Right renal cortex interstitium (tissue), 3 donors: ENCODE results near the gene RNF7. TPM values are rescaled to one million over a fixed set of nuclear protein-coding genes. Genes with fewer than 3 reads are reported as not detected.
"Not testable (repeated sequence)": the region's sequence is repeated elsewhere in the genome, so short reads cannot be mapped to it uniquely, and the experiment has no call there.

ENCODE experiments used
- DNase-seq, 3 donors: peaks; one replicate each; pipeline ENCODE4 v3.0.0-alpha.2; 2013; ENCODE audit warnings: low read depth in 3 of 3, low spot score in 2 of 3
- polyA plus RNA-seq, 3 donors: library from polyadenylated mRNA; unstranded; fragments of 120-200 nt; gene quantifications; one replicate each; pipeline ENCODE4 v1.2.1, GENCODE V29; 2013; ENCODE audit not compliant: insufficient read length in 3 of 3

RNF7 gene
- polyA plus RNA-seq, result 100 to 1,000 TPM; 111 to 131 (median 128) TPM

GRCh38 chr3:141738022-141738890 lies at the start of gene RNF7:
RNF7 (plus strand) TSS chr3:141738298; CDS start chr3:141738342, 44 bp downstream.
- DNase-seq, result peak; percentile 86 to 89 (median 87)

- no peak for DNase-seq
These were observed 47.5 kb upstream of the RNF7 start for GRCh38 chr3:141690431-141691072.

DNA sequence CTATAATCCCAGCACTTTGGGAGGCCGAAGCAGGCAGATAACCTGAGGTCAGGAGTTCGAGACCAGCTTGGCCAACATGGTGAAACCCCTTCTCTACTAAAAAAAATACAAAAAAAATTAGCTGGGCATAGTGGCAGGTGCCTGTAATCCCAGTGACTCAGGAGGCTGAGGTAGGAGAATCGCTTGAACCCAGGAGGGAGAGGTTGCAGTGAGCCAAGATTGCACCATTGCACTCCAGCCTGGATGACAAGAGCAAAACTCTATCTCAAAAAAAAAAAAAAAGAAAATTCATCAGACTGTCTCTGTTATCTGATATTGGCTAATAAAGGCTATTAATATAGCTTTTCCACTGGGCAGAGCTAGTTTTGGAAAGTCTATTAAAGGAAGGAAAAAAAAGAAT lies 46.6 kb upstream of the RNF7 start:
- DNase-seq, result not testable (repeated sequence)

DNA sequence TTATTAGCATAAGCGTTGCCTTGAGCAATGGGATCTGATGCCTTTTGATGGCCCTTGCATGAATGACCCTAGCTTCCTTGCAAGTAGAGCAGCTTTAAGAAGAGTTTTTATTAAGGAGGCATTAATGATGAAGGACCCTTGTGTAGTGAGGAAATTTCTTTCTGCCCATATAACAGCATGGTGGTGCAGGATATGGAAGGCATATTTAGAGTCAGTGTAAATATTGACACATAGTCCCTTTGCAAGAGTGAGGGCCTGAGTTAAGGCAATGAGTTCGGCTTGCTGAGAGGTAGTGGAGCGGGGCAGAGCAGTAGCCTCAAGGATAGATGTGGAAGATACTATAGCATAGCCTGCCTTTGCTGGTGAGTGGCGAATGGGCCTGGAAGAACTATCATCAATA lies 45.1 kb upstream of the RNF7 start:
- DNase-seq, result not testable (repeated sequence)

DNA sequence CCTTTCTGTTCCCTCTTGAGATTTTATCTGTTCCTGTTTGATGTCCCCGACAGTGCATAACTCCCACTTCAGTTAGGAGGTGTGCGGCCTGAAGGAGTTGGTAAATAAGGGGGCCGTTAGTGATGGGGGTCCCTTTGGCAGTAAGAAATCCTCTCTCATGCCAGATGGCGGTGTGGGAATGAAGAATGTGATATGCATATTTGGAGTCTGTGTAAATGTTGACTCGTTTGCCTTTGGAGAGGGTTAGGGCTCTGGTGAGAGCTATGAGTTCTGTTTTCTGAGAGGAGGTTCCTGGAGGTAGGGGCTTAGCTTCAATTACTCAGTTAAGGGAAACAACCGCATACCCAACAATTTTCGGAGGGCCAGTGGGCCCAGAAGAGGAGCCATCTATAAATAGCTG lies 38.8 kb upstream of the RNF7 start:
- DNase-seq, result no peak

GRCh38 chr3:141699897-141700296 lies 38.2 kb upstream of the RNF7 start:
- DNase-seq, result no peak

DNA sequence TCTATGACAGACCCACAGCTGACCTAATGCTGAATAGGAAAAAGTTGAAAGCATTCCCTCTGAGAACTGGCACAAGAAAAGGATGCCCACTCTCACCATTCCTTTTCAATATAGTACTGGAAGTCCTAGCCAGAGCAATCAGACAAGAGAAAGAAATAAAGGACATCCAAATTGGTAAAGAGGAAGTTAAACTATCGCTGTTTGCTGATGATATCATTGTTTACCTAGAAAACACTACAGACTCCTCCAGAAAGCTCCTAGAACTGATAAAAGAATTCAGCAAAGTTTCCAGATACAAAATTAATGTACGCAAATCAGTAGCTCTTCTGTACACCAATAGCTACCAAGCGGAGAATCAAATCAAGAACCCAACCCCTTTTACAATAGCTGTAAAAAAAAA lies 34.7 kb upstream of the RNF7 start:
- DNase-seq, result not testable (repeated sequence)

GRCh38 chr3:141707741-141708203 lies 30.3 kb upstream of the RNF7 start:
- no peak for DNase-seq

GRCh38 chr3:141708367-141708766 lies 29.7 kb upstream of the RNF7 start:
- DNase-seq, result no peak

DNA sequence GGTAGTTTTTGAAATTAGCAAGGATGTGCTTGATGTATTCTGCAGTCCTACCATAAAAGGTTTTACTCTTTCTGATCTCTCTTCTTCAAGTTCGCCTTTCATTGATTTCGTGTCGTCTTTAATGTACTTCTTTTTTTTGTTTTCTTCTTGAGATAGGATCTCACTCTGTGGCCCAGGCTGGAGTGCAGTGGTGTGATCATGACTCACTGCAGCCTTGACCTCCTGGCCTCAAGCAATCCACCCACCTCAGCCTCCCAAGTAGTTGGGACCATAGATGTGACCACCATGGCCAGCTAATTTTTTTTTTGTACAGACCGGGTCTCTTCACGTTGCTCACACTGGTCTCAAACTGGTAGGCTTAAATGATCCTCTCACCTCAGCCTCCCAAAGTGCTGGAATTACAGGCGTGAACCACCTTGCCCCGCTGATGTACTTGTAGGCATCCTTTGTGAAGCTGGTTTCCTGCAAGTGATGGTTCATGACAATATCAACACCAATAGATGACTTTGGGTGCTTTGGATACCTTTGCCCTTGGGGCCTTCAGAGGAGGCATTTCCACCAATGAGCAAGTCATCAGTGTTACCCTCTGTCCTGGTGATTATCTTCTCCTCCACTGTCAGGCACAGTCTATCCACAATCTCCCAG lies 28.9 kb upstream of the RNF7 start:
- no peak for DNase-seq

DNA sequence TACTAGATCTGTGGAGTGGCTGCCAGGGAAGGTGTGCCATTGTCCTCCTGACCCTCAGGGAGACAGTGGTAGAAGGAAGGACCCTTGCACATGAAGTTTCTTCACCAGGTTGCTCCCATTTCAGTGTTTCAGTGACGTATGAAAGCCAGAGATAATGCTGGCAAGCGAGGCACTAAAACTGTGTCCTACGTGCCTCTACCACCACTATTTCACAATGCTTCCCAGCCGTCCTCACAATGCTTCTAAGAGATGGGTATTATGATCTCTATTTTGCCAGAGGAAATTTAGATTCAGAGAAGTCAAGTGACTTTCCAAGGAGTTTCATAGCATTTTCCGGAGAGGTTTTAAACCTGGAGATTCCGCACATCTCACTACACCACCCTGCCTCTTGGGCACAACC lies 28.0 kb upstream of the RNF7 start:
- DNase-seq, result no peak

- no peak for DNase-seq
These were observed 27.0 kb upstream of the RNF7 start for GRCh38 chr3:141710888-141711616.

DNA sequence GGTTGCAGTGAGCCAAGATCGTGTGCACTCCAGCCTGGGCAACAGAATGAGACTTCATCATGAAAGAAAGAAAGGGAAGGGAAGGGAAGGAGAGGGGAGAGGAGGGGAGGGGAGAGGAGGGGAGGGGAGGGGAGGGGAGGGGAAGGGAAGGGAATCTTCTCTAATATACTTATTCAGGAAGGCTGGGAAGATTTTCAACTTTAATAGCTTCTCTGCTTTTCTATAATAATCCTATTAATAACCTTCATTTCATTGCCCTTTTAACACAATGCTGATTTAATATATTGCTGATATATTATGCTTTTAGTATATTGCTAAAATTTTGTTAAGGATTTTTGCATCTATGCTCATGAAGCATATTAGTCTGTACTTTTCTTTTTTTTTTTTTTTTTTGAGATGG lies 23.4 kb upstream of the RNF7 start:
- DNase-seq, result no peak

DNA sequence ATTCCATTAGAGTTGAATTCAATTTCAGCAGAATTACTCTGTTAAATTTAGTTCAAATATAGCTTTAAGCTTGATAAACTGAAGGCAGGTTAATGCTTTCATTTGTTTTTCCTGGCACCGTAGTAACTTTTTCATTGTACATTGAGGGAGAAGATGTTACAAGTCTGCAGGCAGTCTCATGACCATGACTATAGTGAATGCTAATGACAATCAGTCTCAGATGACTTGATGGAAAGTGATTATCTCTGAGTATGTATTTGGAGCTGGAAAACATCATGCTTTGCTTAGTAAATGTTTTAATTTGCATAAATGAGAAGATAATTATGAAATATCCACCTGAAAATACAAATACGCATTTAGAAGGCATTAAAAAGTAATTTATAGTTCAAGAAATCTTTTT lies 16.0 kb upstream of the RNF7 start:
- DNase-seq, result no peak

DNA sequence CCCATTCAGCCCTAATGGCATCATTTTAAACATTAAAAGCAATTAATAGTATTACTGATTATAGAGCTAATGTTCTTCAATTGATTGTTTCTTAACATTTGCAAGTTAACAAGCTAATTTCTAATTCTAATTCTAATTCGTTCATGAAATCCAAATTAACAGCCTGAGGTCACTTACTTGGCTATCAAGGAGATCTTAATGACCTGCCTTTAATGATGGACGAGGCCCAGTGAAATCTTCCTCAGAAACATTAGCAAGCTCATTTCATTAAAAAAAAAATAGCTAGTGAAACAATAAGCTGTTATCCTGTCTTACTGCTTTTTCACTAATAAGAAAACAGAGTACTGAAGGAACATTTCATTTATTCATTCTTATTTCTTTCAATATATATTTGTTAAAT lies 15.4 kb upstream of the RNF7 start:
- no peak for DNase-seq

DNA sequence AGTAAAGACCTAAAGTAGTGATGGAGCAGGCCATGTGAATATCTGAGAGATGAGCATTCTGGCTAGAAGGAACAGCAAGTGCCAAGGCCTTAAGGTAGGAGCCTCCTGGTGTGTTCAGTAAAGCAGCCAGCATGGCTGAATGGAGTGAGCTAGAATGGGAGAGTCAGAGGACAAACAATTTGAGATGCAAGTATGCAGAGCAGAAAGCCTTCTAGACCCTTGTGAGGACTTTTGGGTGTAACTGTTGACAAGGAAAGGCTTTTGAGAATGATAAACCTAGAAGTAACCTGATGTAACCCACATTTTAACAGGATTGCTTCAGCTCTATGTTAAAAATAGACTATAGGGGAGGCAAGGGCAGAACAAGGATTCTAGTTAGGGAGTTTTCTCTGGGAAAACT lies 14.8 kb upstream of the RNF7 start:
- no peak for DNase-seq

GRCh38 chr3:141724186-141724585 lies 13.9 kb upstream of the RNF7 start:
- no peak for DNase-seq

- DNase-seq, result no peak
These were observed 13.1 kb upstream of the RNF7 start for GRCh38 chr3:141725036-141725435.

- DNase-seq, result no peak
These were observed 11.6 kb upstream of the RNF7 start for GRCh38 chr3:141726483-141726882.

- no peak for DNase-seq
These were observed 9.7 kb upstream of the RNF7 start for GRCh38 chr3:141728355-141728892.

GRCh38 chr3:141729240-141729639 lies 8.9 kb upstream of the RNF7 start:
- DNase-seq, result no peak
